ENCODE results near the gene MAPK9. TPM values are rescaled to one million over a fixed set of nuclear protein-coding genes. Genes with fewer than 3 reads are reported as not detected.

The MAPK9 gene
- total RNA-seq, 1 experiment from 2014 or later, result 38.6 TPM

DNA sequence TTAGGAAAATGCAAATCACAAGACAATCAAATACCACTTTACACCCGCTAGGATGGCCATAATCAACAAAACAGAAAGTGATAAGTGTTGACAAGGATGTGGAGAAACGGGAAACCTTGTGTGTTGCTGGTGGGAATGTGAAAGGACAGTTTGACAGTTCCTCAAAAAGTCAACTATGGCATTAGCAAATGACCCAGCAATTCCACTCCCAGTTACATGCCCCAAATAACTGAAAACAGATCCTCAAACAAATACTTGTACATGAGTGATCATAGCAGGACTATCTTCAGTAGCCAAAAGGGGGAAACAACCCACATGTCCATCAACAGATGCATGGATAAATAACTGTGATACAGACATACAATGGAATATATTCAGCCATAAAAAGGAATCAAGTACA lies 104.1 kb downstream of the MAPK9 start:
- Histone ChIP-seq H3K18ac (ENCODE audit: insufficient read length, low read depth, low read length) (no peak overlapping the region), H3K27me3 (ENCODE audit: insufficient read depth, low read length) (no peaks in the 10 kb centered on the region), H4K91ac (ENCODE audit: insufficient read length, low read depth, low read length) (no peak overlapping the region), H4K5ac (ENCODE audit: insufficient read length, low read depth, low read length) (no peak overlapping the region), H3K79me2 (ENCODE audit: insufficient read depth, low read length) (no peaks in the 10 kb centered on the region), H3T11ph (ENCODE audit: low read length) (no peak overlapping the region), H2AK5ac (ENCODE audit: insufficient read length, low read length) (no peak overlapping the region), H2BK5ac (ENCODE audit: insufficient read length, low read length) (no peak overlapping the region), H3K4ac (ENCODE audit: low read depth, low read length) (no peak overlapping the region), H3K56ac (ENCODE audit: insufficient read length, low read depth, low read length) (no peak overlapping the region), H3K23ac (ENCODE audit: insufficient read length, low read depth, low read length) (no peak overlapping the region), H3K9ac (ENCODE audit: extremely low read depth, insufficient read length, low read length) (no peak overlapping the region), H2BK12ac (ENCODE audit: insufficient read length, low read depth, low read length) (no peak overlapping the region), H2AFZ (ENCODE audit: low read length) (no peak overlapping the region), H3K4me1 (ENCODE audit: insufficient read depth, low read length) (no peaks in the 10 kb centered on the region), H4K20me1 (ENCODE audit: control insufficient read depth, insufficient read depth, insufficient read length) (no peaks in the 10 kb centered on the region), H3K4me2 (ENCODE audit: insufficient read depth, insufficient read length, low read length) (no peak overlapping the region), H2BK20ac (ENCODE audit: low read depth, low read length, poor library complexity, severe bottlenecking) (no peak overlapping the region), H3K9me3 (ENCODE audit: control insufficient read depth, low read depth, low read length) (no peaks in the 10 kb centered on the region), H3K23me2 (ENCODE audit: insufficient read length, low read depth, low read length, poor library complexity, severe bottlenecking) (no peaks in the 10 kb centered on the region), H2BK15ac (ENCODE audit: low read depth, low read length) (no peak overlapping the region), H2BK120ac (ENCODE audit: low read depth, low read length, poor library complexity, severe bottlenecking) (no peak overlapping the region), H4K8ac (replicated peaks; ENCODE audit: insufficient read length, low read depth, low read length) (no peak overlapping the region), H3K14ac (ENCODE audit: insufficient read depth, low read length) (no peak overlapping the region), H3K79me1 (ENCODE audit: insufficient read depth, low read depth, low read length, poor library complexity, severe bottlenecking) (no peaks in the 10 kb centered on the region), H3K27ac (ENCODE audit: insufficient read length, low read depth, low read length) (no peak overlapping the region)
- H3K36me3 Mint-ChIP-seq (ENCODE audit: insufficient read depth in 1 of 3, low read depth in 3 of 3), result peaks cover 0 to 4% (median 3%) of the 10 kb centered on the region in 3 experiments; a peak in 3 of 7 replicates
- no CpG with 5 or more reads among the region's 2 CpGs for WGBS (ENCODE audit: extremely low coverage, insufficient read length, low lambda C conversion rate)
- H3K27ac Mint-ChIP-seq, result no peak overlapping the region
- no peaks in the 10 kb centered on the region for H3K4me1 Mint-ChIP-seq
- H3K4me3 Mint-ChIP-seq, result no peak overlapping the region
- H3K9me3 Mint-ChIP-seq, result peaks cover 33 to 38% of the 10 kb centered on the region in 2 experiments
- TF ChIP-seq, protein P1, sequence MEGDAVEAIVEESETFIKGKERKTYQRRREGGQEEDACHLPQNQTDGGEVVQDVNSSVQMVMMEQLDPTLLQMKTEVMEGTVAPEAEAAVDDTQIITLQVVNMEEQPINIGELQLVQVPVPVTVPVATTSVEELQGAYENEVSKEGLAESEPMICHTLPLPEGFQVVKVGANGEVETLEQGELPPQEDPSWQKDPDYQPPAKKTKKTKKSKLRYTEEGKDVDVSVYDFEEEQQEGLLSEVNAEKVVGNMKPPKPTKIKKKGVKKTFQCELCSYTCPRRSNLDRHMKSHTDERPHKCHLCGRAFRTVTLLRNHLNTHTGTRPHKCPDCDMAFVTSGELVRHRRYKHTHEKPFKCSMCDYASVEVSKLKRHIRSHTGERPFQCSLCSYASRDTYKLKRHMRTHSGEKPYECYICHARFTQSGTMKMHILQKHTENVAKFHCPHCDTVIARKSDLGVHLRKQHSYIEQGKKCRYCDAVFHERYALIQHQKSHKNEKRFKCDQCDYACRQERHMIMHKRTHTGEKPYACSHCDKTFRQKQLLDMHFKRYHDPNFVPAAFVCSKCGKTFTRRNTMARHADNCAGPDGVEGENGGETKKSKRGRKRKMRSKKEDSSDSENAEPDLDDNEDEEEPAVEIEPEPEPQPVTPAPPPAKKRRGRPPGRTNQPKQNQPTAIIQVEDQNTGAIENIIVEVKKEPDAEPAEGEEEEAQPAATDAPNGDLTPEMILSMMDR (conservative IDR thresholded peaks at IDR 0.05), result no peak
- no peaks in the 10 kb centered on the region; the same call in 1 of the 2 replicates for H3K27me3 Mint-ChIP-seq (ENCODE audit: low read depth)
- DNase-seq, result no peak

Other genes starting within 250 kb of the MAPK9 start
- gene RNF130, start 220.3 kb downstream of the MAPK9 start, total RNA-seq (2021), result 76.4 and 80.0 TPM in 2 replicates
- 0.83 and 0.90 TPM in 2 replicates for gene RASGEF1C, start 82.9 kb downstream of the MAPK9 start, total RNA-seq (2021)
- 85.0 and 89.8 TPM in 2 replicates for gene GFPT2, start 61.3 kb upstream of the MAPK9 start, total RNA-seq (2021)
- 41.7 and 45.0 TPM in 2 replicates for gene CNOT6, start 202.3 kb upstream of the MAPK9 start, total RNA-seq (2021)

Measured in H9 (cell line).